Panc1 (cell line): ENCODE data around the gene ADIPOR2. TPM values are rescaled to one million over a fixed set of nuclear protein-coding genes. Genes with fewer than 3 reads are reported as not detected.

Experiments
- ATAC-seq: fragments of 200-7000 bp; cut with Tn5 transposase; 2 replicates; pipeline ENCODE4 v1.9.1; 2020; ENCODE audit warnings: mild to moderate bottlenecking, moderate library complexity
- BruUV-seq: library from RNA; stranded (reverse); fragments of 400-500 nt; replicated peaks from 2 replicates; lab custom pipeline; 2021; lab: Mats Ljungman, UMichigan
- CTCF ChIA-PET: fragments of 300-600 bp; sonication (Branson Sonifier 250); formaldehyde crosslinking; loops from one replicate; lab custom pipeline; 2022; ENCODE audit warnings: antibody characterized with exemption; lab: Charles Lee
- POLR2A ChIA-PET: fragments of 300-600 bp; sonication (Branson Sonifier 250); formaldehyde crosslinking; loops from one replicate; lab custom pipeline; 2022; ENCODE audit warnings: antibody characterized with exemption; lab: Charles Lee
- DNase-seq: peaks from one replicate; pipeline ENCODE4 v3.0.0-alpha.2; 2010; ENCODE audit warnings: low read depth, low spot score
- H3K27ac ChIP-seq: 2 replicates; pipeline ENCODE4 v1.5.1; 2011; ENCODE audit warnings: mild to moderate bottlenecking, low read length, inconsistent platforms
- H3K27me3 ChIP-seq: fragments of 200-500 bp; sonication (Bioruptor generic); 2 replicates; pipeline ENCODE4 v1.6.0; 2014; ENCODE audit warnings: low read length, inconsistent platforms; ENCODE audit not compliant: control insufficient read depth, insufficient read depth
- H3K36me3 ChIP-seq: fragments of 200-500 bp; sonication (Bioruptor generic); 2 replicates; pipeline ENCODE4 v1.5.1; 2014; ENCODE audit warnings: inconsistent platforms, mild to moderate bottlenecking, low read length, moderate library complexity; ENCODE audit not compliant: control insufficient read depth, insufficient read depth
- H3K4me1 ChIP-seq: 2 replicates; pipeline ENCODE4 v1.5.1; 2011; ENCODE audit warnings: inconsistent platforms, mild to moderate bottlenecking, low read length, moderate library complexity; ENCODE audit not compliant: control insufficient read depth, insufficient read depth
- H3K4me3 ChIP-seq, 2 experiments: 2 replicates each; pipeline ENCODE4 v1.5.1; 2011 to 2012; ENCODE audit warnings: low read depth in 2 of 2, low read length in 2 of 2, mild to moderate bottlenecking in 2 of 2, inconsistent platforms in 1 of 2, moderate library complexity in 1 of 2
- H3K9me3 ChIP-seq: fragments of 200-500 bp; sonication (Bioruptor generic); 2 replicates; pipeline ENCODE4 v1.5.1; 2014; ENCODE audit warnings: low read depth, mild to moderate bottlenecking, inconsistent platforms, low read length, moderate library complexity; ENCODE audit not compliant: control insufficient read depth, insufficient read depth
- CTCF ChIP-seq: fragments of 450-650 bp; IDR thresholded peaks from 2 replicates; pipeline ENCODE4 v1.5.1; 2017; ENCODE audit warnings: mild to moderate bottlenecking
- POLR2AphosphoS5 ChIP-seq: IDR thresholded peaks from 2 replicates; pipeline ENCODE4 v1.6.1; 2012; ENCODE audit warnings: mild to moderate bottlenecking, low read depth, low read length, moderate library complexity
- REST ChIP-seq, 2 experiments: IDR thresholded peaks; 2 replicates each; pipeline ENCODE4 v1.6.1; 2011 to 2012; ENCODE audit warnings: low read depth in 2 of 2, control low read depth in 1 of 2, low read length in 1 of 2, mild to moderate bottlenecking in 1 of 2, moderate library complexity in 1 of 2; ENCODE audit not compliant: insufficient read depth in 1 of 2
- SIN3A ChIP-seq: IDR thresholded peaks from 2 replicates; pipeline ENCODE4 v1.6.1; 2012; ENCODE audit warnings: low read depth, mild to moderate bottlenecking, low read length, moderate library complexity, borderline replicate concordance; ENCODE audit not compliant: insufficient read depth
- TCF7L2 ChIP-seq: IDR thresholded peaks from 2 replicates; pipeline ENCODE4 v1.6.1; 2011; ENCODE audit warnings: mild to moderate bottlenecking, low read depth, low read length, inconsistent platforms
- in situ Hi-C: cut with HindIII; loops from 2 replicates; pipeline ENCODE4 v1.10.0; 2016; ENCODE audit warnings: low sequenced_read_pairs, low pct_unique_long_range_greater_than_20kb
- intact Hi-C: fragments of 100-400 bp; cut with micrococcal nuclease; formaldehyde crosslinking; loops from one replicate; pipeline ENCODE4 v1.10.0; 2022; ENCODE audit not compliant: unreplicated experiment
- total RNA-seq: library from RNA; stranded (reverse); gene quantifications from one replicate; pipeline ENCODE4 v1.2.1, GENCODE V29; 2021; ENCODE audit not compliant: unreplicated experiment

ADIPOR2 gene
- total RNA-seq, 1 experiment from 2014 or later = 76.0 TPM

GRCh38 chr12:1807087-1807860 lies 116.4 kb downstream of the ADIPOR2 start:
- ATAC-seq = no peak
- Histone ChIP-seq H3K36me3 (no peaks in the 10 kb centered on the region), H3K9me3 (no peaks in the 10 kb centered on the region), H3K27ac (no peak overlapping the region), H3K4me3 (no peak overlapping the region), H3K27me3 (no peaks in the 10 kb centered on the region), H3K4me1 (no peaks in the 10 kb centered on the region)
- no peak for DNase-seq
- TF ChIP-seq POLR2AphosphoS5 (no peak), REST (IDR thresholded peaks at IDR 0.05; ENCODE audit: insufficient read depth in 1 of 2, low read depth in 2 of 2, low read length in 1 of 2) (no peak), CTCF (no peak), SIN3A (no peak), TCF7L2 (no peak)
- ChIA-PET POLR2A (no interaction called here), CTCF (interaction anchor here (1.1 kb wide), 1 partner anchor 133 kb away, joined by 3 read pairs; no protein-coding TSS in a partner anchor)
- in situ Hi-C loops = no loop called here
- intact Hi-C loops = no loop called here
- BruUV-seq = no TSS peak

- no TSS peak for BruUV-seq
- Histone ChIP-seq H3K4me1 (no peaks in the 10 kb centered on the region), H3K9me3 (no peaks in the 10 kb centered on the region), H3K4me3 (no peak overlapping the region), H3K27me3 (no peaks in the 10 kb centered on the region), H3K27ac (no peak overlapping the region), H3K36me3 (no peaks in the 10 kb centered on the region)
- DNase-seq = no peak
- intact Hi-C loops (no loop called here), in situ Hi-C loops (no loop called here)
- ATAC-seq = no peak
- TF ChIP-seq SIN3A = no peak
- TF ChIP-seq REST (IDR thresholded peaks at IDR 0.05; ENCODE audit: insufficient read depth in 1 of 2, low read depth in 2 of 2, low read length in 1 of 2) = no peak
- TF ChIP-seq POLR2AphosphoS5 = no peak
- no peak for TF ChIP-seq CTCF
- TF ChIP-seq TCF7L2 = no peak
- CTCF ChIA-PET = interaction anchor here (0.7 kb wide), 1 partner anchor 13 kb away, joined by 3 read pairs; no protein-coding TSS in a partner anchor
- POLR2A ChIA-PET = no interaction called here
Observed at GRCh38 chr12:1808036-1808797, 117.3 kb downstream of the ADIPOR2 start.
